OCI-LY3 (cell line): ENCODE data around the gene ATOSA.

Source experiments
- CTCF ChIP-seq: fragments of 200-600, 300-600 bp; sonication (generic); IDR thresholded peaks from 2 replicates; pipeline ENCODE4 v1.5.1; 2014; ENCODE audit warnings: antibody characterized with exemption, low read length, low read depth
- EZH2phosphoT487 ChIP-seq: fragments of 200-600 bp; shearing (Covaris generic); IDR thresholded peaks from 2 replicates; pipeline ENCODE4 v1.6.1; 2018; ENCODE audit warnings: antibody characterized with exemption, mixed run types, low read depth

- TF ChIP-seq CTCF: no peak
- TF ChIP-seq EZH2phosphoT487: no peak
Measured at GRCh38 chr15:52727815-52728214, 48.6 kb upstream of the ATOSA start.
